H7 (cell line): ENCODE data around the gene VAPA. TPM values are rescaled to one million over a fixed set of nuclear protein-coding genes. Genes with fewer than 3 reads are reported as not detected.

Experiments
- DNase-seq: peaks from one replicate; pipeline ENCODE4 v3.0.0; 2012
- H3K27me3 ChIP-seq: 2 replicates; pipeline ENCODE4 v1.6.0; 2011; ENCODE audit warnings: mild to moderate bottlenecking, low read length; ENCODE audit not compliant: control insufficient read depth, insufficient read depth
- H3K36me3 ChIP-seq: replicated peaks from 2 replicates; pipeline ENCODE4 v1.5.1; 2011; ENCODE audit warnings: low read length; ENCODE audit not compliant: control insufficient read depth, insufficient read depth
- H3K4me3 ChIP-seq: 2 replicates; pipeline ENCODE4 v1.5.1; 2011; ENCODE audit warnings: low read depth, mild to moderate bottlenecking, control low read depth, low read length, moderate library complexity; ENCODE audit not compliant: insufficient read depth
- total RNA-seq: library from RNA; depleted of rRNA; stranded (reverse); fragments of >200 nt; shearing (Covaris generic); gene quantifications from 2 replicates; pipeline ENCODE4 v1.2.3, GENCODE V29; 2014; rRNA removed

Gene VAPA
- total RNA-seq, 1 experiment from 2014 or later: 121 TPM

DNA sequence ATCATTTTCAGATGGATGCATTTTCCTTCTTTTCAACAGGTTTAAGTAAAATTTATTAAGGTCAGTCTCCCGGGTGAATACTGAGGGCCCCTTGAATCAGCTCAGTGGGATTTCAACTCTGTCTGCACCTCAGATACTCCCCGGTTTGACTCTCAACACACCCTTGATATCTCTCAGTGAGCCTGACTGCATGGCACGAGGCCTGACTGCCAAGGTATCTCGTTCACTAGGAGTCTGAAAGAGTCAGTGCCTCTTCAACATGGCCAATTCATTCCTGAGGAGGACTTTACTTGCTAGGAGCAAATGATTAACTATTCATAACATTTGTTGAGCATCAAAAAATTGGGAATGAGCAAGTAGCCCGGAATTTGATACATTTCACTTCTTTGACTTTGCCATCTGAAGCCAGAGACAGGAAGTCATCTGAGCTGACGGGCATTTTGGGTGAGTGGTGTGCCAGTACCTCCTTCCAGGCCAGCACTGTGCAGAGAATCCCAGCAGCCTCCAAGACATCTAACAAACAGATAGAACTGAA, 81.0 kb downstream of the VAPA start:
- no peak for DNase-seq
- Histone ChIP-seq H3K36me3 (no peaks in the 10 kb centered on the region), H3K4me3 (no peak overlapping the region), H3K27me3 (no peaks in the 10 kb centered on the region)

DNA sequence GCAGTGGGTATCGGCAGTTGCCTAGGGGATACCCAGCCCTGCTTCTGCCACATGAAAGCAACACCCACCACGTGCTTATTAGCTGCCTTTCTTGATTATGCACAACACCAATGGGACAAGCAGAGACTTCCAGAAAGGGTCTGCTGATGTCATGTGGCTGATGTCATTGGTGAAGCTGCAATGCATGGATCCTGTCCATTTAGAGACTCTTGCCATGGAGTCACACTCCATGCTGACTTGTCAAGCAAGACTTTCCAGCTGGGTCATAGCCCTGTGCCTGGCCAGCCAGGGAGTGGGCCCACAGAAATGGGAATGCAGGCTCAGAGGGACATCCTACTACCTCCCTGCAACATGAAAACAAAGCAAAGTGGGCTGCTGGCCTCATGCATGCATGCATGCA, 81.8 kb downstream of the VAPA start:
- H3K4me3 ChIP-seq: no peak overlapping the region
- H3K27me3 ChIP-seq: no peaks in the 10 kb centered on the region
- no peaks in the 10 kb centered on the region for H3K36me3 ChIP-seq
- DNase-seq: no peak

DNA sequence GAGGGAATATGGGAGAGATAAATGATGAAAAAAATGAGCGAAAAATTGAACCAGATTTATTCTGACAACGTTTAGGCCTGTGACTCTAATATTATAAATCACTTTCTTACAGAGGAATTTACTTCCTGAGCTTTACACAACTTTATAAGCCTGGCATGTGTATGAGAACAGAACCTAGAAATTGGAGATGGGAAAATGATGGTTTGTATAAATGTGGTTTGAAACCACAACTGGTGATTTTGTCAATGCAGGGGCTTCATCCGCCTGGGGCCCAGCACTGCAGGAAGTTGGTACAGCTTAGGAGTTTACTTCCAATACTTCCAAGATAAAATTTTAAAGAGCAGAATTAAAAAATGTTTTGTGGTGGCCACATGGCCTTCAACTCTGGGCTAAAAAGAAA, 82.3 kb downstream of the VAPA start:
- no peaks in the 10 kb centered on the region for H3K27me3 ChIP-seq
- no peaks in the 10 kb centered on the region for H3K36me3 ChIP-seq
- DNase-seq: no peak
- H3K4me3 ChIP-seq: no peak overlapping the region

DNA sequence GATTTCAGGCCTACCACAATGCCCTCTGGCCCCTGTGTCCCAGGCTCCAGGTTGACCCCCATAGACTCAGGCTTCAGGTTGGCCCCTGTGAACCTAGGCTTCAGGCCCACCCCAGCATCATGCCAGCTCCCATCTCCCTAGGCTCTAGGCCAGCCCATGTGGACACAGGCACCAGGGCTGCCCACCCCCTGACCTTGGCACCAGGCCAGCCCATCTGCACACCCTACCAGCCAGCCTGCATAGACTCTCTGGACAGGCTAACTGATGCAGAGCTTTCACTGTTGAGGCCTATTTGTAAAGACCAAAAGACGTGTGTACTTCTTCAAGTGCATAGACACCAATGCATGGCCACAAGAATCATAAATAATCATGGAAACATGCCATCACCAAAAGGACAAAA, 83.9 kb downstream of the VAPA start:
- DNase-seq: no peak
- H3K4me3 ChIP-seq: no peak overlapping the region
- no peaks in the 10 kb centered on the region for H3K27me3 ChIP-seq
- H3K36me3 ChIP-seq: no peaks in the 10 kb centered on the region

DNA sequence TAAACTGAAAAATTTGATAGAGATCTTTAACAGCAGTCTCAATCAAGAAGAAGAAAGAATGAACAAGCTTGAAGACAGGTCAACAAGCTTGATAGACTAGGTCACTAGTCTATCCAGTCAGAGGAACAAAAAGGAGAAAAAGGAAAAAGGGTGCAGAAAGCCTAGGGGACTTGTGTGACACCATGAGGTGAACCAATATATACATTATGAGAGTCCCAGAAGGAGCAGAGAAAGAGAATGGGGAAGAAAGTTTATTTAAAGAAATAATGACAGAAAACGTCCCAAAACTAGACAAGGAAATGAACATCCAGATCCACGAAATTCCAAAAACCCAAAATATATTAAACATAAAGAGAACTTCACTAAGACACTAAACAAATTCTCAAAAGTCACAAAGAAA, 84.5 kb downstream of the VAPA start:
- Histone ChIP-seq H3K27me3 (no peaks in the 10 kb centered on the region), H3K4me3 (no peak overlapping the region), H3K36me3 (no peaks in the 10 kb centered on the region)
- DNase-seq: no peak

DNA sequence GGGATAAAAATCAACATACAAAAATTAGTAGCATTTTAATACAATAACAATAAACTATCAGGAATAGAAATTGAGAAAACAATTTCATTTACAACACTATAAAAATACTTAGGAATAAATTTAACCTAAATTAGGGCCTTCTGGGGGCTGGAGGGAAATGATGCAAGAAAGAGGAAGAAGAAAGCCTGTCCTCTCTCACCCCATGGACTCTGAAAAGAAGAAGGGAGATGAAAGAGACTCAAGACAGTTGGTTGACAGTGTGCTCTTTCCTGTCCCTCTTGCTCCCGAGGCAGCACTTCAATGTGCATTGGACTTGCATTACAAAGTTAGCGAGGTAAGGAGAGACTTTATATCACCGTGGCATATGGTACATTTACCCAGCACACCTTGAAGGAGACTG, 88.5 kb downstream of the VAPA start:
- Histone ChIP-seq H3K4me3 (no peak overlapping the region), H3K36me3 (no peaks in the 10 kb centered on the region), H3K27me3 (no peaks in the 10 kb centered on the region)
- DNase-seq: no peak

DNA sequence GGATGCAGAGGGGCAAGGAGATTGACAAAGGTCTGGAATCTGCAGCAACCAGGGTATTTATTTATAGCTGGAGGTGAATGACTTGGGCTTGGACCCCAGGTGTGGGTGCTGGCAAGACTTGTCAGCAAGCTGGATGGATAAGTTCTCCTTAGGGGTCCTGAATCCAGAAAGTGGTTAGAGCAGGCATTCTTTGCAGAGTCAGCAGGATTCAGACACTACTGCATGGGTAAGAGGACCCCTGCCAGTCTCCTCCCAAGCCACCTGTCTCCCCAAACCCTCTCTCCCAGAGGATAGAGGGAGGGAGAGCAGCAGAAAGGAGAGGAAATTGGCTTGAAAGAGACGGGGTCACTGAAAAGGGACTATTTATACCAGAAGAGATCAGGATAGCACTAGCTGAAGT, 89.5 kb downstream of the VAPA start:
- Histone ChIP-seq H3K36me3 (no peaks in the 10 kb centered on the region), H3K27me3 (no peaks in the 10 kb centered on the region), H3K4me3 (no peak overlapping the region)
- no peak for DNase-seq

DNA sequence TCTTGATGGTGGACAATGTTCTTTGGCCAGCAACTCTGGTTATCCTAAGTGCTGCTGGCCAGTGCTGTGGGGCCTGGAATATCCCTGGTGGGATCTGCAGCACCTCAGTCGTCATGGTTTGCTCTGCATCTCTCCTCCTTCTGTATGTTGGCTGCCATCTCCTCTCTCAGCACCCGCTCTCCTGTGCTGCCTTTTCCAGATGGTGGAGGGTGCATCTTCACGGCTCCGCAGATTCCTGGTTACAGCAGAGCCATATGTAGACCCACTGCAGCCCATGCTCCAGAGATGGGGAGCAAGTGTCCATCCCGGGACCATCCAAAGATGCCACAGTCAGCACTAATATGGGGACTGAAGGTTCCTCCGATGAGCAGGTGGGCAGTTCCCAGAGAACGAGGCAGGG, 90.0 kb downstream of the VAPA start:
- Histone ChIP-seq H3K27me3 (no peaks in the 10 kb centered on the region), H3K36me3 (no peaks in the 10 kb centered on the region), H3K4me3 (no peak overlapping the region)
- DNase-seq: no peak

DNA sequence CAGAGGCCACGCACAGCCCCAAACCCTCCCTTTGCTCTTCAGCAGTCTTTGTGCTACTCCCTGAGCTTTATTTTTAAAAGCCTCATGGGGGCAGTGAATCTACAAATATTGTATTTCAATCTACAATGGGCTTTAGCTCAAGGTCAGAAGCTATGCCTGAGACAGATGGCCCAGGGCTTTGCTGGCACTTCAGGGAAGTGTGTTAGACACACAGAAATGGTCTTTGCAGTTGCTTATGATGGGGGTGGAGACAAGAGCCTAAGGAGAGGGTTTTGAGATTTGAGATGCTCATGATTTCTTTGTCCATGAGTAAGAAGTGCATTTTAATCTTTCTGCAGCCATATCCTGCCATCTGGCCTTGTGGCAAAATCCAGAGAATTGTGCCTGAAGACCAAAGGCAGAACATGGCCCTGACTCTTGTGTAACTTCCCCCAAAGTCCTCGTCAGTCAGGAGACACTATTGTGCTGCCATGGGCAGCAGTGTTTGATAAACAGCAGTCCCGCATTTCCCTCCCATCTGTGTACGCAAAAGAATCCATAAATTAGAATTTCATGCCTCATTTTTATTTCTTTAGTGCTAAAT, 92.6 kb downstream of the VAPA start:
- no peaks in the 10 kb centered on the region for H3K27me3 ChIP-seq
- no peaks in the 10 kb centered on the region for H3K36me3 ChIP-seq
- DNase-seq: no peak
- no peak overlapping the region for H3K4me3 ChIP-seq

DNA sequence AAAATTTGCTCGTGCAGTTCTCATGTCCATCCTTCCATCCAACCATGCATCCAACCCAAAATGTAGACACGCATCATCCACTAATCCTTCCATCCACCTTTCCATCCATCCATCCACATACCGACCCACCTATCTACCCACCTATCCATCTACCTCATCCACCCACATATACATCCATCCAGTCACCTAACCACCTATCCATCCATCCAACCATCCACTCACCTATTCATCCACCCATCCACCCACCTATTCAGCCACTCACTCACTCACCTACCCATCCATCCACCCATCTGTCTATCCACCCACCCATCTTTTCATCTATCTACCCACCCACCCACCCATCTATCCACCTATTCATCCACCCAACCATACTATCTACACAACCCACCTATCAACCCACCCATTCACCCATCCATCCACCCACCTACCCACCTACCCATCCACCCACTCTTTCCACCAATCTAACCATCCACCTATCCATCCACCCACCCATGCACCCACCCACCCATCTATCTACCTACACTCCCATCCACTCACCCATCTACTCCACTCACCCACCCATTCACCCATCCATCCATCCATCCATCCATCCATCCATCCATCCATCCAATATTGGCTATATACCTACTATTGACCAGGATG, 94.3 kb downstream of the VAPA start:
- H3K27me3 ChIP-seq: no peaks in the 10 kb centered on the region
- no peak for DNase-seq

More for the DNA sequence above, 94.3 kb downstream of the VAPA start:
- no peaks in the 10 kb centered on the region for H3K36me3 ChIP-seq
- H3K4me3 ChIP-seq: no peak overlapping the region

Other genes starting within 250 kb of the VAPA start
- gene RAB31, start 205.7 kb upstream of the VAPA start, total RNA-seq: 29.6 and 29.7 TPM in 2 replicates
- not detected in 2 replicates for gene TXNDC2, start 28.0 kb upstream of the VAPA start, total RNA-seq